Memory B cell (primary cell): ENCODE results near the gene NTN1.
"Not testable (repeated sequence)": the region's sequence is repeated elsewhere in the genome, so short reads cannot be mapped to it uniquely, and the experiment has no call there.

Experiments used
- ATAC-seq: fragments of 150-1000 bp; cut with Tn5 transposase; 2 replicates; pipeline ENCODE4 v1.10.0; 2021; ENCODE audit warnings: low read depth, mild to moderate bottlenecking, moderate library complexity
- DNase-seq, 2 donors: peaks; one replicate each; pipeline ENCODE4 v3.0.0; 2022; ENCODE audit warnings: low spot score in 2 of 2
- H3K27ac Mint-ChIP-seq: one replicate; pipeline ENCODE4 v1.8.0; 2022; ENCODE audit warnings: mild to moderate bottlenecking, moderate library complexity, mixed read lengths
- H3K27me3 Mint-ChIP-seq: one replicate; pipeline ENCODE4 v1.8.0; 2022; ENCODE audit warnings: mixed read lengths
- H3K36me3 Mint-ChIP-seq: one replicate; pipeline ENCODE4 v1.8.0; 2022; ENCODE audit warnings: mild to moderate bottlenecking, mixed read lengths
- H3K4me1 Mint-ChIP-seq: one replicate; pipeline ENCODE4 v1.8.0; 2022; ENCODE audit warnings: mixed read lengths
- H3K4me3 Mint-ChIP-seq: one replicate; pipeline ENCODE4 v1.8.0; 2022; ENCODE audit warnings: mild to moderate bottlenecking, moderate library complexity, mixed read lengths
- H3K9me3 Mint-ChIP-seq: one replicate; pipeline ENCODE4 v1.8.0; 2022; ENCODE audit warnings: mixed read lengths

NTN1 gene

GRCh38 chr17:9071811-9072498 lies 50.6 kb downstream of the NTN1 start:
- no peaks in the 10 kb centered on the region for H3K9me3 Mint-ChIP-seq
- ATAC-seq (no peak), DNase-seq (no peak)
- H3K27me3 Mint-ChIP-seq = peaks cover 9% of the 10 kb centered on the region
- H3K4me3 Mint-ChIP-seq = no peak overlapping the region
- H3K27ac Mint-ChIP-seq = no peak overlapping the region
- no peaks in the 10 kb centered on the region for H3K4me1 Mint-ChIP-seq
- H3K36me3 Mint-ChIP-seq = no peaks in the 10 kb centered on the region

- Mint-ChIP-seq H3K27ac (no peak overlapping the region), H3K9me3 (no peaks in the 10 kb centered on the region), H3K27me3 (peaks cover 9% of the 10 kb centered on the region), H3K4me1 (no peaks in the 10 kb centered on the region), H3K36me3 (no peaks in the 10 kb centered on the region), H3K4me3 (no peak overlapping the region)
- no peak for DNase-seq
- no peak for ATAC-seq
These were observed 51.5 kb downstream of the NTN1 start for GRCh38 chr17:9072696-9073339.

GRCh38 chr17:9074131-9074530 lies 52.8 kb downstream of the NTN1 start:
- Mint-ChIP-seq H3K36me3 (no peaks in the 10 kb centered on the region), H3K4me1 (no peaks in the 10 kb centered on the region), H3K4me3 (no peak overlapping the region), H3K27ac (no peak overlapping the region), H3K9me3 (no peaks in the 10 kb centered on the region), H3K27me3 (peaks cover 7% of the 10 kb centered on the region)
- DNase-seq (no peak), ATAC-seq (no peak)

DNA sequence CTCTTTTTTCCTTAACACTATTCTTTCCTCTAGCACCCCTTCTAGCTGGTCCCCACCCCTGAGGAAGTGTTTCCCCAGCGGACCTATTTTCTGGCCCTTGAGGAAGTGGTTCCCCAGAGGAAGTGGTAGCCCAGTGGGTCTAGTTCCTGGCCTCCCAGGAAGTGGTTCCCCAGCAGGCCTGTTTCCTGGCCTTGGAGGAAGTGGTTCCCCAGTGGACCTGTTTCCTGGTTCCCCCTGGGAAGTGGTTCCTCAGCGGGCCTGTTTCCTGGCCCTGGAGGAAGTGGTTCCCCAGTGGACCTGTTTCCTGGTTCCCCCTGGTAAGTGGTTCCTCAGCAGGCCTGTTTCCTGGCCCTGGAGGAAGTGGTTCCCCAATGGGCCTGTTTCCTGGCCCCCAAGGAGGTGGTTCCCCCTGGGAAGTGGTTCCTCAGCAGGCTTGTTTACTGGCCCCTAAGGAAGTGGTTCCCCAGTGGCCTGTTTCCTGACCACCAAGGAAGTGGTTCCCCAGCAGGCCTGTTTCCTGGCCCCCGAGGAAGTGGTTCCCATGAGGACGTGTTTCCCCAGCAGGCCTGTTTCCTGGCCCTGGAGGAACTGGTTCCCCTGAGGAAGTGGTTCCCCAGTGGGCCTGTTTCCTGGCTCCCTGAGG lies 58.3 kb downstream of the NTN1 start:
- no peaks in the 10 kb centered on the region for H3K27me3 Mint-ChIP-seq
- H3K27ac Mint-ChIP-seq = no peak overlapping the region
- ATAC-seq = no peak
- H3K4me1 Mint-ChIP-seq = peaks cover 2% of the 10 kb centered on the region
- peaks cover 2% of the 10 kb centered on the region for H3K9me3 Mint-ChIP-seq
- H3K4me3 Mint-ChIP-seq = no peak overlapping the region
- no peak for DNase-seq
- no peaks in the 10 kb centered on the region for H3K36me3 Mint-ChIP-seq

DNA sequence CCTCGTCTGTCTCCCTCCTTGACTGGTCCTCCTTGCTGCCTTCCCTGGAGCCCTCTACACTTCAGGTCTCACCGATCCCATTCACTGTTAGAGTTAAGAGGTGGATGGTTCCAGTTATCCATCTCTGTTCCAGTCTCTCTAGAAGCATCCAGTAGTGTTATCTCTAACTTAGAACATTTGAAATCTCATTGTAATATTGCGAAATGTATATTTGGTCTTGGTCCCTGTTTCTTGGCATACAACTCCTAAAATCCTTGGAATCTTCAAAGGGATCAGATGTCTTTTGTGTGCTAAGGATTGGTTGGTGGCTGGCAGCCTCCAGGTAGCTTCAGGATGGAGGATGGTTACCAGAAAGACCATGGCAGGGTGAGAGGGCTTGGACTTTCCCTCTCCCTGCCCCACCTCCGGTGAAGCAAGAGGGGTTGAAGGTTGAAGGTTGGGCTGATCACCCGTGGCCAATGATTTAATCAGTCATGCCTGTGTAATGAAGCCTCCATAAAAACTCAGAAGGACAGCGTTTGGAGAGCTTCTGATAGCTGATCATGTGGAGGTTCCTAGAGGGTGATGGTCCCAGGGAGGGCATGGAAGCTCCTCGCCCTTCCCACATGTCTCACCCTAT lies 59.1 kb downstream of the NTN1 start:
- H3K27me3 Mint-ChIP-seq = no peaks in the 10 kb centered on the region
- H3K36me3 Mint-ChIP-seq = no peaks in the 10 kb centered on the region
- peaks cover 2% of the 10 kb centered on the region for H3K4me1 Mint-ChIP-seq
- DNase-seq = no peak
- ATAC-seq = no peak
- H3K4me3 Mint-ChIP-seq = no peak overlapping the region
- H3K27ac Mint-ChIP-seq = no peak overlapping the region
- peaks cover 2% of the 10 kb centered on the region for H3K9me3 Mint-ChIP-seq

DNA sequence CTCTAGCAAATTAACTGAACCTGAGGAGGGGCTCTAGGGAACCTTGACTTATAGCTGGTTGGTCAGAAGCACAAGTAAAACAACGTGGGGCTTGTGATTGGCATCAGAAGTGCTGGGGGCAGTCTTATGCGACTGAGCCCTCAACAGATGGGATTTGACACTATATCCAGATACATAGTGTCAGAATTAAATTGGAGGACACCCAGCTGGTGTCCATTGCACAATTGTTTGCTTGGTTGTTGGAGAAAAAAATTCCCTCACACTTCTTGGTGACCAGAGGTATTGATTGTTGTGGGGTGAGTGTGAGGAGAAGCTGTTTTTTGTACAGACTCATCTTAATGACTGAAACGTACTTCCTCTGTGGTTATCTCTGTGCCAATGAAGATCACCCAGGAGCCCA lies 59.7 kb downstream of the NTN1 start:
- H3K4me1 Mint-ChIP-seq = peaks cover 2% of the 10 kb centered on the region
- no peaks in the 10 kb centered on the region for H3K36me3 Mint-ChIP-seq
- DNase-seq (no peak), ATAC-seq (no peak)
- H3K27ac Mint-ChIP-seq = no peak overlapping the region
- no peak overlapping the region for H3K4me3 Mint-ChIP-seq
- peaks cover 2% of the 10 kb centered on the region for H3K9me3 Mint-ChIP-seq
- no peaks in the 10 kb centered on the region for H3K27me3 Mint-ChIP-seq

DNA sequence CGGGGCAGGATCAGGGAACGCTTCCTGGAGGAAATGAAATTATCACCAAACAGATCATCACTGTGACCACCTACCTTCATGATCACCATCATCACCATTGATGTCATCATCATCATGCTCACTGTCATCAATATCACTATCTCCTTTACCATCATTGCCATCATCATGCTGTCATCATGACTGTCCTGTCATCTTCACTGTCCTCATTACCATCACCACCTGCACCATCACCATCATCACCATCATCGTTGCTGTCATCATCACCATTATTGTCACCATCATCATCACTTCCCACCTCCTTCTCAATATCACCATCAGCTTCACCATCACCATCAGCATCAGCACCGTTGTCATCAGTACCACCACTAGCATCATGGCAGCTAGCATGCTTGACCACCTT lies 65.3 kb downstream of the NTN1 start:
- no peak for DNase-seq
- Mint-ChIP-seq H3K4me3 (no peak overlapping the region), H3K9me3 (no peaks in the 10 kb centered on the region), H3K27me3 (peaks cover 3% of the 10 kb centered on the region), H3K27ac (no peak overlapping the region), H3K4me1 (no peaks in the 10 kb centered on the region), H3K36me3 (no peaks in the 10 kb centered on the region)
- ATAC-seq = no peak

- no peak overlapping the region for H3K27ac Mint-ChIP-seq
- H3K36me3 Mint-ChIP-seq = no peaks in the 10 kb centered on the region
- no peaks in the 10 kb centered on the region for H3K9me3 Mint-ChIP-seq
- H3K4me3 Mint-ChIP-seq = no peak overlapping the region
- H3K4me1 Mint-ChIP-seq = no peaks in the 10 kb centered on the region
- ATAC-seq (no peak), DNase-seq (no peak)
- peaks cover 3% of the 10 kb centered on the region for H3K27me3 Mint-ChIP-seq
These were observed 66.6 kb downstream of the NTN1 start for GRCh38 chr17:9087921-9088320.

DNA sequence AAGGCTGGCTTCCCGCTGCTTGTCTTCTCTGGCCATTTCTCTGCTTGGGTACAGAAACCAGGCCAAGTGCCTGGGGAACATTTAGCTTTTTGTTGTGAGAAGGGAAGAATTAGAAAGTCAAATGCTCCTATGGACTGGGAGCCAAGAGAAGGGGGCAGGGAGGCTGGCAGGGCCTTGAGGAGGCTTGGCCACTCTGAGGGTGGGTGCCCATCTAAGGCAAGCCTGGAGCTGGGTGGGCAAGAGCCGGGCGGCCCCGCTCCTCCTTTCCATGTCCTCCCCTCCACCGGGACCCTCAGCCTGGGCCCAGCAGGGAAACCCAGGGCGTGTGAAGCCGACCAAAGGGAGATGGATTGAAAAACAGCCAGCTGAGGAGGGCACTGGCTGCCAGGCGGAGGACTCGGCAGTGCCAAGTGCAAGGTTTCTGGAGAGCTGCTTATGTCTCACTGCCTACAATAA lies 69.4 kb downstream of the NTN1 start:
- no peaks in the 10 kb centered on the region for H3K9me3 Mint-ChIP-seq
- DNase-seq (no peak), ATAC-seq (no peak)
- peaks cover 3% of the 10 kb centered on the region for H3K27me3 Mint-ChIP-seq
- no peaks in the 10 kb centered on the region for H3K4me1 Mint-ChIP-seq
- H3K4me3 Mint-ChIP-seq = no peak overlapping the region
- no peaks in the 10 kb centered on the region for H3K36me3 Mint-ChIP-seq
- H3K27ac Mint-ChIP-seq = no peak overlapping the region

- Mint-ChIP-seq H3K9me3 (no peaks in the 10 kb centered on the region), H3K36me3 (no peaks in the 10 kb centered on the region), H3K4me3 (no peak overlapping the region), H3K27ac (no peak overlapping the region), H3K27me3 (peaks cover 4% of the 10 kb centered on the region), H3K4me1 (no peaks in the 10 kb centered on the region)
- DNase-seq (no peak), ATAC-seq (no peak)
These were observed 72.9 kb downstream of the NTN1 start for GRCh38 chr17:9094193-9094592.

- ATAC-seq (no peak), DNase-seq (no peak)
- Mint-ChIP-seq H3K27ac (no peak overlapping the region), H3K9me3 (no peaks in the 10 kb centered on the region), H3K4me1 (peaks cover 3% of the 10 kb centered on the region), H3K36me3 (no peaks in the 10 kb centered on the region), H3K27me3 (peaks cover 5% of the 10 kb centered on the region), H3K4me3 (no peak overlapping the region)
These were observed 74.1 kb downstream of the NTN1 start for GRCh38 chr17:9095390-9095789.

GRCh38 chr17:9098242-9098825 lies 77.0 kb downstream of the NTN1 start:
- H3K9me3 Mint-ChIP-seq = peaks cover 2% of the 10 kb centered on the region
- ATAC-seq = no peak
- H3K27me3 Mint-ChIP-seq = peaks cover 11% of the 10 kb centered on the region
- no peak overlapping the region for H3K4me3 Mint-ChIP-seq
- DNase-seq = no peak
- H3K36me3 Mint-ChIP-seq = no peaks in the 10 kb centered on the region
- H3K4me1 Mint-ChIP-seq = peaks cover 5% of the 10 kb centered on the region
- H3K27ac Mint-ChIP-seq = no peak overlapping the region

- no peak overlapping the region for H3K4me3 Mint-ChIP-seq
- no peak for DNase-seq
- peaks cover 12% of the 10 kb centered on the region for H3K27me3 Mint-ChIP-seq
- ATAC-seq = no peak
- no peak overlapping the region for H3K27ac Mint-ChIP-seq
- peaks cover 2% of the 10 kb centered on the region for H3K9me3 Mint-ChIP-seq
- no peaks in the 10 kb centered on the region for H3K36me3 Mint-ChIP-seq
- H3K4me1 Mint-ChIP-seq = peaks cover 5% of the 10 kb centered on the region
These were observed 80.0 kb downstream of the NTN1 start for GRCh38 chr17:9101356-9101755.

GRCh38 chr17:9103193-9103592 lies 81.9 kb downstream of the NTN1 start:
- H3K36me3 Mint-ChIP-seq, H3K4me3 Mint-ChIP-seq, ATAC-seq, DNase-seq, H3K9me3 Mint-ChIP-seq, H3K27ac Mint-ChIP-seq, H3K4me1 Mint-ChIP-seq: not testable (repeated sequence)
- H3K27me3 Mint-ChIP-seq = peaks cover 16% of the 10 kb centered on the region
